DMS 273 treated with DMSO at 0.1 percent for 48 hours (cell line): ENCODE results near the gene SRA1.

Experiments
- DNase-seq: peaks from one replicate; lab custom pipeline; 2025; lab: John Stamatoyannopoulos, UW

The SRA1 gene

GRCh38 chr5:140570058-140570457, 12.8 kb upstream of the SRA1 start:
- DNase-seq, result no peak

- no peak for DNase-seq
These were observed 11.9 kb upstream of the SRA1 start for GRCh38 chr5:140569197-140569596.

DNA sequence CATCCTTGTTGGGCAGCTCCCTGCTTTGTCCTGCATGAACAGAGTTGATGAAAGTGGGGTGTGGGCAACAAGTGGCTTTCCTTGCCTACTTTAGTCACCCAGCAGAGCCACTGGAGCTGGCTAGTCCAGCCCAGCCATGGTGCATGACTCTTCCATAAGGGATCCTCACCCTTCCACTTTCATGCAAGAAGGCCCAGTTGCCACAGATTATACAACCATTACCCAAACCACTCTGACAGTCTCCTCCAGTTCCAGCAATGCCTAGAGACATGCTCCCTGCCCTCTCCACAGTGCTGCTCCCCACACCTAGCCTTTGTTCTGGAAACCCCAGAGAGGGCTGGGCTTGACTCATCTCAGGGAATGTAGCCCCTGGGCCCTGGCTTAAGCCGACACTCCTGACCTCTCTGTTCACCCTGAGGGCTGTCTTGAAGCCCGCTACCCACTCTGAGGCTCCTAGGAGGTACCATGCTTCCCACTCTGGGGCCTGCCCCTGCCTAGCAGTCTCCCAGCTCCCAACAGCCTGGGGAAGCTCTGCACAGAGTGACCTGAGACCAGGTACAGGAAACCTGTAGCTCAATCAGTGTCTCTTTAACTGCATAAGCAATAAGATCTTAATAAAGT, 11.3 kb upstream of the SRA1 start:
- no peak for DNase-seq

DNA sequence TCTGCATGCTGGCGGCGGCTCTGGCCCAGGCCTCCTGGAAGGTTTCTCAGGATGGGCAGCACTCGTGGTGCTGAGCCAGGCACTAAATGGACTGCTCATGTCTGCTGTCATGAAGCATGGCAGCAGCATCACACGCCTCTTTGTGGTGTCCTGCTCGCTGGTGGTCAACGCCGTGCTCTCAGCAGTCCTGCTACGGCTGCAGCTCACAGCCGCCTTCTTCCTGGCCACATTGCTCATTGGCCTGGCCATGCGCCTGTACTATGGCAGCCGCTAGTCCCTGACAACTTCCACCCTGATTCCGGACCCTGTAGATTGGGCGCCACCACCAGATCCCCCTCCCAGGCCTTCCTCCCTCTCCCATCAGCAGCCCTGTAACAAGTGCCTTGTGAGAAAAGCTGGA, 10.6 kb upstream of the SRA1 start:
- no peak for DNase-seq

DNA sequence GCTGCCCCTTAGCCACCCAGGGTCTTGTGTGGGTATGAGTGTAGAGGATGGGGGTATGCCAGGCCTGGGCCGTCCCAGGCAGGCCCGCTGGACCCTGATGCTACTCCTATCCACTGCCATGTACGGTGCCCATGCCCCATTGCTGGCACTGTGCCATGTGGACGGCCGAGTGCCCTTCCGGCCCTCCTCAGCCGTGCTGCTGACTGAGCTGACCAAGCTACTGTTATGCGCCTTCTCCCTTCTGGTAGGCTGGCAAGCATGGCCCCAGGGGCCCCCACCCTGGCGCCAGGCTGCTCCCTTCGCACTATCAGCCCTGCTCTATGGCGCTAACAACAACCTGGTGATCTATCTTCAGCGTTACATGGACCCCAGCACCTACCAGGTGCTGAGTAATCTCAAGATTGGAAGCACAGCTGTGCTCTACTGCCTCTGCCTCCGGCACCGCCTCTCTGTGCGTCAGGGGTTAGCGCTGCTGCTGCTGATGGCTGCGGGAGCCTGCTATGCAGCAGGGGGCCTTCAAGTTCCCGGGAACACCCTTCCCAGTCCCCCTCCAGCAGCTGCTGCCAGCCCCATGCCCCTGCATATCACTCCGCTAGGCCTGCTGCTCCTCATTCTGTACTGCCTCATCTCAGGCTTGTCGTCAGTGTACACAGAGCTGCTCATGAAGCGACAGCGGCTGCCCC, 10.0 kb upstream of the SRA1 start:
- no peak for DNase-seq

- no peak for DNase-seq
These were observed 9.4 kb upstream of the SRA1 start for GRCh38 chr5:140566665-140567064.

DNA sequence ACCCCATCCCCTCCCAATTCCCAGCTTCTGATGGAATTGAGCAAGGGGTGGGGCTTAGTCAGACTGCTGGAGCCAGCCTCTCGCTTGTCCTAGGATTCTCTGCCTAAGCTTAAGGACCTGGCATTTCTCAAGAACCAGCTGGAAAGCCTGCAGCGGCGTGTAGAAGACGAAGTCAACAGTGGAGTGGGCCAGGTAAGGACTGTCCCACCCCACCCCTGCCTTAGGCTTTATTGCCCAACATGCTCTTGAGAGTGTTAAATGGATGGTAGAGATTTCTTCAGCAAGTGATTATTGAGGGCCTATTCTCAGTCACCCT, 8.5 kb upstream of the SRA1 start:
- no peak for DNase-seq

DNA sequence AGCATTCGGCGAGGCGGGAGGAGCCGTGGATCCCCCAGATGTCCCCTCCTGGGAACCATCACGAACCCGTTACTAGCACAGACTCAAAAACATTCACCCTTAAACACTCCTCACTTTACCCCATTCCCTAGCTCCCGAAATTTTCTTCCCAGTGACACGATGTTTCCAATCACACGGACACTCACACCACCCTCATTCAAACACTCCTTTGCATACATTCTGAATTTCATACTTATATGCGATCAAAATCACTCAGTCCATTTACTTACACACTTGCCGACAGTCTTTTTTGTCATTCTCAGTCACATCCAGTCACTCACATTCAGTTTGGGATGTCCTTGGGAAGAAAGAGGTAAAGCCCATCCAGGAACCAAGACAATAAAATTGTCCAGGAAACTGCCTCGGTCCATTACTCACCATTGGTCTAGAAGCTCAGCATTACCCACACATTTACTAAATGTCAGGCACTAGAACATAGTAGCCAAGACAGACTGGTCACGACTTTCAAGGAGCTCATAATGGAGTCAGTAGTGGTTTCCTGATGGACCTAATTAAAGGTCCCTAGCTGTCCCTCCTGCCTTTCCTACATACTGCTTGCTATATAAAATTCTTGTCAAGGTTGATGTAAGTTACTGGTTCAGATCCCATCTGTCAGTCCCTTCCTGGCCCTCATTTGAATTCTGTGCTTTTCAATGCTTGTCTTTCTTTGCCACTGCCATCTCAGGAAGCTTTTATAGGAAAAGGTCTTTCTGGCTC, 7.9 kb upstream of the SRA1 start:
- no peak for DNase-seq

DNA sequence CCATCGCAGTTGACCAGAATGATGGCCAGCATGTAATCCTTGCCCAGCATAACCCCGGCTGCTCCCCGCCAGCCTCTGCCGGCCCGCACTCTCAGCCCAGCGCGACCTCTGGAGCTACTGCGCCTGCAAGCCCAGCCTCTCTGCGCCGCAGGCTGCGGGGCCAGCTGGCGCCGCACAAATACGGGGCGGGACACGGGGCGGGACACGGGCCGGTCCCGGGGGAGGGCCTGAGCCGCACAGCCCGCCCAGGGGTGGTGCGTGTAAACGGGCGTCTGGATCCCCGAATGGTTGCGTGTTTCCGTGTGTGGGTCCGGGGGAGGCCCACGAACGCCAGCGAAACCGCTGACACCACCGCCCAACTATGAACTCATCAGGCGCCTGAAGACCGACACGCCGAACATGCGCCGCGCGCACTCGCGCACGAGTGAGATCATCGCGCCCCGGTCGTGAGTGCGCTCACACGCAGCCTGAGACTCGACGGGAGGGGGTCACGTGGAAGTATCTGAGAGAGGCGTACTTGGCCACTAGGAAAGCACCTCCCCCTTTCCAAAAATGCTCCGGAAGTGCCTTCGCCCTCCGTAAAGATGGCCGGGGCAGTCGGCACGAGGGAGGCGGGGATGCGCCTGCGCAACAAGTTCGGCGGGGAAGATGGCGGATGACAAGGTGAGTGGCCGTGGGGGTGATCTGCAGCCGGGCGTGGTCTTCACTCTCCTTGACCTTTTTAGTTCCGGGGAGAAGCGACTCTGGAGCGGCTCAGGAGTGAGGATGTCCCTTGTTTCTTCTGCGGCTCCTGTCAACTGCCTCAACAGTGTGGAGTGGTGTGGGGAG, 7.1 kb upstream of the SRA1 start, which contains the start of the genes APBB3 and SLC35A4:
TSS of gene APBB3 (minus strand) at position 403 of the 828 bp plus-strand sequence. CDS start at position 50, 353 bp downstream.
TSS of gene SLC35A4 (plus strand) at position 633 of the 828 bp plus-strand sequence. CDS start 2,342 bp downstream, outside the sequence.
- DNase-seq, result peak; percentile 94

- DNase-seq, result no peak
These were observed 6.3 kb upstream of the SRA1 start for GRCh38 chr5:140563596-140563995.

DNA sequence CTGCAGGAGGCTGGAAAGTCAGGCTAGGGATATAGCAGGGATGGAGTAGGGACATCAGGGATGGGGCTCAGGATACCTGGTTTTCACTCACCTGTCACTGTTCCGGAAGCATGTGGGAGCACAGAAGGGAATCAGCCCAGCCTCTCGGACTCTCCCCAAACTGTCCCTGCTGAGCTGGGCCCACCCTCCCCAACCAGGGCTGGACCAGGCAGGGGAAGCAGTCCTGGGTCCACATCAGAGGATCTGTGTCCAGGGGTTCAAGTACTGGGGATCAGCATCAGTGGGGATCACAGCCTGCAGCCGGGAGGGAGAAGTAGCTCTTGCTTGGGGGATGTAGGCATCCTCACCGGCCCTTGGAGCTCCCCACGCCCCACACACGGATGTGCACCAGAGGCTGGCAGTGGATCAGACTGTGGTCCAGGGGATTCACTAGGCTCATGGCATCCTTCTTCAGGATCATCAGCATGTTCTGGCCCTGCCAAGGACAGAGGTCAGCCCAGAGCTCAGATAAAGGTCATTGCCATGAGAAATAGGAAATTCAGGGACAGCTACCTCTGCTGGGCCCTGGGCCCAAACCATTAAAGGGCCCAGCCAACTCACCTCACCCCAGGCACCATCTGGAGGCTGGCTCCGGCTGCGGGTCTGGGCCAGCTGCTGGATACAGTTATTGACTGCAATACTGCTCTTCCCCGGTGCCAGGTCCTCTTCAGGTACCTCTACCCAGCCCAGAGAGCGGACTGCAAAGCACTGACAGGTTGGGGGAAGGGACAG, 4.7 kb upstream of the SRA1 start:
- DNase-seq, result peak; percentile 15

DNA sequence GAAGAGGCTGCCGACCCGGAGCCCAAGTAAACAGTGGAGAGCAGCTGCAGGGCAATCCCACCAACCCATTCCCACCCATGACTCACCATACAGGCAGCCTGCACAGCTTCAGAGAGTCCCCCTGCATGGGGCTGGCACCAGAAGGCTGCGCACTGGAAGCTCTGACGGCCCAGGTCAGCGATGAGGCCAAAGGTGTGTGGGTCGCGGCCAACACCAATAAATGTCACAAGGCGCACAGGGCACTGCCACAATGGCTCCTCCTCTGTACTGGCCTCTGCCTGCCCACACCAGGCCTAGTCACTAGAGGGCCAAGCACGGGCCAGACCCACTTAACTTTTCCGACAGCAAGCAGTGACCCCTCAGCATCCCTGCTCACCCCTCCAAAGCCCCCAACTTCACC, 3.0 kb upstream of the SRA1 start:
- no peak for DNase-seq

GRCh38 chr5:140558542-140558941, 1.3 kb upstream of the SRA1 start:
- no peak for DNase-seq

- DNase-seq, result no peak
These were observed 692 bp upstream of the SRA1 start for GRCh38 chr5:140557965-140558364.

GRCh38 chr5:140556438-140556837, 835 bp downstream of the SRA1 start:
- no peak for DNase-seq

GRCh38 chr5:140555747-140556312, 1.4 kb downstream of the SRA1 start:
- DNase-seq, result no peak

DNA sequence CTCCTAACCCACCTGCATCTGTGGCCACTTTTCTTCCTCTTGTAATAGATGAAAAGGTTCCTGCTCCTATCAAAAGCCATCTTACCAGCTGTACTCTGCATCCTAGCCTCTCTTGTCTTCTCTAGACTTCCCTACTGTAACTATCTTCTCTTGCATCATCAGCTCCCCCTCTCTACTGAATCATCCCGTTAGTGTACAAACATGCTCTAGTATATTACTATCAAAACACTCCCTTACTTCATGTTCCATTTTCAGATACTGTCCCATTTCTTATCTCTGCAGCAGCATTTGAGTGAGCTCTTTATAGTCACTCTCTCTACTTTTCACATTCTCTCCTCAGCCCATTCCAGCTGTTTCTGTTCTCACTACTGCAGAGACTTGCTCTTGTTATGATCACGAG, 2.8 kb downstream of the SRA1 start:
- no peak for DNase-seq

DNA sequence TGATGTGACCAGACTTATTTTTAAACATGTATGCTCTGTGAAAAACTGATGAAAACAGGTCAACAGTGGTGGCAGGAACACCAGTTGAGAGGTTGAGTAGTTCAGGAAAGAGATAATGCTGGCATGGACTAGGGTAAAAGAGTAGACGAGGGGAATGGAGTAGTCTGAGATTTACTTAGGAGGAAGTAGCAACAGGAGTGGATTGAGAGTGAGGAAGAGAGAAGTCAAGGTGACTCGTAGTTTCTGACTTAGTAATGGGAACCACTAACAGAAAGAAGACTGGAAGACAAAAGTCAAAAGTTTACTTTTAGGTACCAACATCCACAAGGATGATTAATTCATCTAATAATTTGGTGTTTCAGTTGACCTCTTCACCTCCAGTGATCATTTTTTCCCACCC, 3.6 kb downstream of the SRA1 start:
- DNase-seq, result no peak

DNA sequence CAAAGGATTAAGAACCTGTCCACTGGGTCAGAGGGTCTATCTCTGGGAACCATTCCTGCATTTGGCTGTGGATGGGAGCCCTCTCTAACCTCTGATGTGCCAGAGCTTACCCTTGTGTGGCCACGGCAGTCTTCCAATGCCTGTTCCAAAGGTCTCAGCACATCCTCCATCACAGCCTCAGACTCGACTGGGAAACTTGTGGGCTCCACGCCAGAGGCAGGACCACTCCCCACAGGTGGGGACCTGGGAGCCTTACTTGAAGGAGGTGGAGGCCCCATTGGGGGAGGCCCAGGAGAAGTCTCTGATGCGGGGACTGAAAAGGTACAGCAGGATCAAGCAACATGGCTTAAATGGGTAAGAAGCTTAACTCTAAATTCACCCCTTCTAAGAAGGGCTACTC, 5.4 kb downstream of the SRA1 start:
- no peak for DNase-seq

DNA sequence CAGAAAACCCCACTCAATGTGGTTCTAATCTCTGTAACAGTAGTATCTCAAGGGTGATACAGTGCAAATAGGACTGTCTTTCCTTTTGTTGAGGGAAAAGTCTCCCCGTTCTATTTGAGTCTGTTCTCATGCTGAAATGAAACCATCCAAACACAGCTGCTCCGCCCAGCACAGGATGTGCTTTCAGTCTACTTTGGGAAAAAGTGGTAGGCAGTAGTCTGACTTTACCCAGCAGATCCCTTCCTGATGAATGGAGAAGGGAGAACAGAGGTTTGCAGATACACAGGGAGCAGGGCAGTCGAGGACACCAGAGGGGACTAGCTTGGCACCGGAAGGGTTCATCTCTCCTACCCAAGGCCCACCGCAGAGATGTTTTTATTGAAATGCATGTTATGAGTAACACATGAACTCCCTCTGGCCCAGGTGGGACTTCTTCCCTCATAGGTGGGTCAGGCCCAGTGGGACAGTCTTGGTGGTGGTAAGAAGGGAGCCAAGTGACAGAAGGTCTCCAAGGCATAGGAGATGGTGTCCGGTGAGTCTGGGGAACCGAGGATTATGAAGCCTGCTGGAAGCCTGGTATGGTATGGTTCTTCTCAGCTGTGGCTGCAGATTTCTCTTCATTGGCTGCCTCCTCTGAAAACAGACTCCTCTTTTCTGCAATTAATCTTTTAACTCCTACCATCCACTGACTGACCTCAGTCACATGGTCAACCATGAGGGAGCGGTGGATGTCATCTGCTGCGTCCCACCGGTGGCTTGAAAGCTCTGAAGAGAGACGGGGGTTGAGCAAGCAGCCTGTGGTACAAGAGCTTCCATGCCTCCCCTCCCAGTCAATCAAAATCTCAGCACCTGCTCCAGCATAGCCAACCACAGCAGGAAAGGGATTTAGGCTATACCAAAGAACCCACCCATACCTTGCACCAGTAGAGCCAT, 6.9 kb downstream of the SRA1 start:
- DNase-seq, result no peak
